GM06990 (cell line): Measurements from ENCODE around the gene MUTYH.

Source experiments
- DNase-seq: peaks from one replicate; pipeline ENCODE4 v3.0.0-alpha.2; 2011; ENCODE audit not compliant: insufficient read length; ENCODE audit errors: extremely low read depth
- H3K27me3 ChIP-seq: replicated peaks from 2 replicates; pipeline ENCODE4 v1.6.0; 2011; ENCODE audit warnings: low read length; ENCODE audit not compliant: control insufficient read depth, insufficient read depth
- H3K36me3 ChIP-seq: 2 replicates; pipeline ENCODE4 v1.5.1; 2011; ENCODE audit warnings: low read length; ENCODE audit not compliant: control insufficient read depth, insufficient read depth
- H3K4me3 ChIP-seq: replicated peaks from 2 replicates; pipeline ENCODE4 v1.5.1; 2011; ENCODE audit warnings: low read depth, mild to moderate bottlenecking, control low read depth, low read length
- TF ChIP-seq, protein P1 (sequence below): IDR thresholded peaks from 2 replicates; pipeline ENCODE4 v1.5.1; 2011; ENCODE audit warnings: low read length, control low read depth, mild to moderate bottlenecking, inconsistent platforms; ENCODE audit not compliant: insufficient read depth, poor library complexity, severe bottlenecking

MUTYH gene

DNA sequence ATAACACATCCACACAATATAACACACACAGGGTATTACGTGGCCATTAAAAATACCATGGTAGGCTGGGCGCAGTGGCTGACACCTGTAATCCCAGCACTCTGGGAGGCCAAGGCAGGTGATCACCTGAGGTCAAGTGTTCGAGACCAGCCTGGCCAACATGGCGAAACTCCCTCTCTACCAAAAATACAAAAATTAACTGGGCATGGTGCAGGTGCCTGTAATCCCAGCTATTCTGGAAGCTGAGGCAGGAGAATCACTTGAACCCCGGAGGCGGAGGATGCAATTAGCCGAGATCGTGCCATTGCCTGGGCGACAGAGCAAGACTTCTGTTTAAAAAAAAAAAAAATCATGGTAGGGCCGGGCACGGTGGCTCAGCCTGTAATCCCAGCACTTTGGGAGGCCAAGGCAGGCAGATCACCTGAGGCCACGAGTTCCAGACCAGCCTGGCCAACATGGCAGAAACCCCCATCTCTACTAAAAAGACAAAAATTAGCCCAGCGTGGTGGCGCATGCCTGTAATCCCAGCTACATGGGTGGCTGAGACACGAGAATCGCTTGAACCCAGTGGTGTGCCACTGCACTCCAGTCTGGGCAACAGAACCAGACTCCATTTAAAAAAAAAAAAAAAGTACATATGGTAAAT lies 37.6 kb downstream of the MUTYH start:
- TF ChIP-seq, protein P1, sequence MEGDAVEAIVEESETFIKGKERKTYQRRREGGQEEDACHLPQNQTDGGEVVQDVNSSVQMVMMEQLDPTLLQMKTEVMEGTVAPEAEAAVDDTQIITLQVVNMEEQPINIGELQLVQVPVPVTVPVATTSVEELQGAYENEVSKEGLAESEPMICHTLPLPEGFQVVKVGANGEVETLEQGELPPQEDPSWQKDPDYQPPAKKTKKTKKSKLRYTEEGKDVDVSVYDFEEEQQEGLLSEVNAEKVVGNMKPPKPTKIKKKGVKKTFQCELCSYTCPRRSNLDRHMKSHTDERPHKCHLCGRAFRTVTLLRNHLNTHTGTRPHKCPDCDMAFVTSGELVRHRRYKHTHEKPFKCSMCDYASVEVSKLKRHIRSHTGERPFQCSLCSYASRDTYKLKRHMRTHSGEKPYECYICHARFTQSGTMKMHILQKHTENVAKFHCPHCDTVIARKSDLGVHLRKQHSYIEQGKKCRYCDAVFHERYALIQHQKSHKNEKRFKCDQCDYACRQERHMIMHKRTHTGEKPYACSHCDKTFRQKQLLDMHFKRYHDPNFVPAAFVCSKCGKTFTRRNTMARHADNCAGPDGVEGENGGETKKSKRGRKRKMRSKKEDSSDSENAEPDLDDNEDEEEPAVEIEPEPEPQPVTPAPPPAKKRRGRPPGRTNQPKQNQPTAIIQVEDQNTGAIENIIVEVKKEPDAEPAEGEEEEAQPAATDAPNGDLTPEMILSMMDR = no peak
- no peaks in the 10 kb centered on the region for H3K27me3 ChIP-seq
- no peak for DNase-seq
- H3K36me3 ChIP-seq = no peaks in the 10 kb centered on the region
- H3K4me3 ChIP-seq = peak overlapping the region; percentile 71

DNA sequence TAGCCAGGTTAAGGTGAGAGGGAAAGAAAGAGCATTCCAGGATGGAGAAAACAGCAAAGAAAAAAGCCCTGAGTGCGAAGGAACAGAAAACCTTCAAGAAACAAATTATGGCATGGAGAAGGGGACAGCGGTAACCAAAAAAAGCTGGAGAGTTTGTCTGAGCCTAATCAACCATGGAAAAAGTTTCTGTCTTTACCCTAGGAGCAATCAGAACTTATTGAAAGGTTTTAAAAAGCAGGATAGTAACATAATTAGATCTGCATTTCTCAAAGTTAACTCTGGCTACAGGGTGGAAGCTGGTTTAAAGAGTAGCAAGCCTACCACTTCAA lies 39.6 kb downstream of the MUTYH start:
- Histone ChIP-seq H3K36me3 (no peaks in the 10 kb centered on the region), H3K27me3 (no peaks in the 10 kb centered on the region), H3K4me3 (no peak overlapping the region)
- DNase-seq = no peak
- TF ChIP-seq, protein P1 = no peak

DNA sequence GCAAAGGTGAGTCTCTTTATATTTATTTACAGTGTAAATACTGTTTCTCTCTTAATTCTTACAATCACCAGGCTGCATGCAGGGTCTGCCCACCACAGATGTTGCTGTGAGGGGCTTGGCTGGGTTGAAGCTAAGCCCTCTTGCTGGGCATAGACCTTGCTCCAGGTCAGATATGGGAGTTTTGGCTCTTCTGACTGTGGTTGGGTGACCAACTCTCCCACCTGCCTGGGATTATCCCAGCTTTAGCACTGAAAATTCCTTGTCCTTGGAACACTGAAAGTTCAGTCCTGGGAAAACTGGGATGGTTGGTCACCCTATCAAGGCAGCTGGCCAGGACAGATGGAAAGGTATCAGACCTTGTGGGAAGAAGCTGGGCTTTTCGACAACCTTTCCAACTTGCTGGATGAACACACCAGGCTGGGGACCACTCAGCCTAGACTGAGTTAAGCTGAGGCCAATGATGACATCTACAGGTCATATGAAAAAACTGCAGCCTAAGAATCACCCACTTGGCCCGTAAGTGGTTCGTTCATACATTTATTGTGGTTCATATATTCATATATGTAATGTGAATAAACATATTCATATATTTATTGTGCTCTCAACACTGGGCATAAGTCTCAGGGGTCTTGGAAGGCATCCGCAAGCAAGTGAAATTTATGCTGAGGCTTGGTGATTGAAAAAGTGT lies 40.1 kb downstream of the MUTYH start:
- DNase-seq = no peak
- H3K36me3 ChIP-seq = no peaks in the 10 kb centered on the region
- TF ChIP-seq, protein P1 = peak; percentile 79
- no peak overlapping the region for H3K4me3 ChIP-seq
- no peaks in the 10 kb centered on the region for H3K27me3 ChIP-seq

DNA sequence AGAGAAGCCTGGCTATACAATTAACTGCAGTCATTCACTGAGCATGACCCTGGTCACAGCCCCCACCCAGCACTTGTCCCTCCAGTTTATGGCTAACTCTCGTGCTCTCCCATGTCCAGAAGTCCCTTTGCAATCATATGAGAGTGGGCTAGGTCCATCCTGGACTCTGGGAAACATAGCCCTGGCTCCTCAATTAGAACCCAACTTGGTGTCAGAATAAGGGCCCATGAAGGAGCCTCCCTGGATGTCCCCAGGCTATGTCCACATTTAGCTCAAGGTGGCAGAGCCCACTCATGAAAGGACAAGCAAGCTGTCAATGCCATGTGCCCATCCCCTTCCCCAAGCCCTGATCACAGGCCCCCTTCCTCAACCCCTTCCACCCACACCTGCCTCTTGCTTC lies 40.9 kb downstream of the MUTYH start:
- TF ChIP-seq, protein P1 = no peak
- DNase-seq = no peak
- Histone ChIP-seq H3K4me3 (no peak overlapping the region), H3K27me3 (no peaks in the 10 kb centered on the region), H3K36me3 (no peaks in the 10 kb centered on the region)

DNA sequence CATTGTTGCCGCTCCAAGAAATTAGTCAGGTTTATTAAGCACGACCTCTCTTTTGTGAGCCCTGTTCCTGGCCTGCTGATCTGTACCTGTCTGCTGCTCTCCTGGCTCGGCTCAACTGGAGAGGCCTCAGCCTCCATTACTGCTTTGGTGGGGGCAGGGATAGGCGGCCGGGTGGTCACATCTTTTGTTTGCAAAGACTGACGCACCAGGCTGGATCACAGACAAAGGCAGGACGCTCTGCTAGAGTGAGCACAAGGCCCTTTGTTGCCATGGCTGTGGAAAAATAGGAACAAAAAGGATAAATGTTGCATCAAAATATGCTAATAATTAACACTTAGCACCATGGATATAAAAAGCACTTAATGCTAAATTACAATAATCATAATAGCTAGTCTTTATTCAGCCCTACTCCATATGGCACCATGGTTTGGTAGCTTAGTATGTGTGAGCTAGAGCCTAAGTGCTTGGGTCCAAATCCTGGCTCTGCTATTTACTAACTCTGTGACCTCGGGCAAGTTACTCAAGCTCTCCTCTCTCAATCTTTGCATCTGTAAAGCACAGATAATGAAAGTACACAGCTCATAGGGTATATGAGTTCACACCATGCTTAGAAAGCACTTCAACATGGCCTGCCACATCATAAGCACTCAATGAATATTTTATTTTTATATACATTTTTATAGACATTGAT lies 42.4 kb downstream of the MUTYH start:
- TF ChIP-seq, protein P1 = no peak
- Histone ChIP-seq H3K27me3 (no peaks in the 10 kb centered on the region), H3K4me3 (no peak overlapping the region), H3K36me3 (no peaks in the 10 kb centered on the region)
- no peak for DNase-seq
